ENCODE results near the gene SNRPE. TPM values are rescaled to one million over a fixed set of nuclear protein-coding genes. Genes with fewer than 3 reads are reported as not detected.

SNRPE gene
- total RNA-seq, 1 experiment from 2014 or later: 326 TPM

- no peak overlapping the region for H4K91ac ChIP-seq (ENCODE audit: insufficient read length, low read depth, low read length)
- no peak overlapping the region for H2AFZ ChIP-seq (ENCODE audit: low read length)
- no peak overlapping the region for H3K4me2 ChIP-seq (ENCODE audit: insufficient read depth, insufficient read length, low read length)
- no peaks in the 10 kb centered on the region for H3K9me3 ChIP-seq (ENCODE audit: control insufficient read depth, low read depth, low read length)
- H4K8ac ChIP-seq (replicated peaks; ENCODE audit: insufficient read length, low read depth, low read length): no peak overlapping the region
- H2BK12ac ChIP-seq (ENCODE audit: insufficient read length, low read depth, low read length): no peak overlapping the region
- no peak overlapping the region for H3K4ac ChIP-seq (ENCODE audit: low read depth, low read length)
- peaks cover 13 to 22% of the 10 kb centered on the region in 2 experiments; a peak in 4 of 5 replicates for H3K9me3 Mint-ChIP-seq
- TF ChIP-seq CTCF (conservative IDR thresholded peaks at IDR 0.05): no peak
- no peaks in the 10 kb centered on the region for H3K79me2 ChIP-seq (ENCODE audit: insufficient read depth, low read length)
- H3K36me3 Mint-ChIP-seq (ENCODE audit: insufficient read depth in 1 of 3, low read depth in 3 of 3): peaks cover 3 to 14% (median 5%) of the 10 kb centered on the region in 3 experiments; a peak in 4 of 7 replicates
- H3K27me3 ChIP-seq (ENCODE audit: insufficient read depth, low read length): no peaks in the 10 kb centered on the region
- H3K56ac ChIP-seq (ENCODE audit: insufficient read length, low read depth, low read length): no peak overlapping the region
- H3K27ac Mint-ChIP-seq: no peak overlapping the region
- no peaks in the 10 kb centered on the region for H3K23me2 ChIP-seq (ENCODE audit: insufficient read length, low read depth, low read length, poor library complexity, severe bottlenecking)
- H3K18ac ChIP-seq (ENCODE audit: insufficient read length, low read depth, low read length): no peak overlapping the region
- H3K27me3 Mint-ChIP-seq (ENCODE audit: low read depth): no peaks in the 10 kb centered on the region
- no peak overlapping the region for H4K5ac ChIP-seq (ENCODE audit: insufficient read length, low read depth, low read length)
- H3K4me1 ChIP-seq (ENCODE audit: insufficient read depth, low read length): no peaks in the 10 kb centered on the region
- WGBS (ENCODE audit: extremely low coverage, insufficient read length, low lambda C conversion rate): no CpG with 5 or more reads among the region's 47 CpGs
- no peak overlapping the region for H2AK5ac ChIP-seq (ENCODE audit: insufficient read length, low read length)
- H3K23ac ChIP-seq (ENCODE audit: insufficient read length, low read depth, low read length): no peak overlapping the region
- H2BK120ac ChIP-seq (ENCODE audit: low read depth, low read length, poor library complexity, severe bottlenecking): no peak overlapping the region
- H3K79me1 ChIP-seq (ENCODE audit: insufficient read depth, low read depth, low read length, poor library complexity, severe bottlenecking): no peaks in the 10 kb centered on the region
- H2BK5ac ChIP-seq (ENCODE audit: insufficient read length, low read length): no peak overlapping the region
- no peak overlapping the region for H3K27ac ChIP-seq (ENCODE audit: insufficient read length, low read depth, low read length)
- no peak for DNase-seq
- H2BK20ac ChIP-seq (ENCODE audit: low read depth, low read length, poor library complexity, severe bottlenecking): no peak overlapping the region
- H3K4me1 Mint-ChIP-seq: no peaks in the 10 kb centered on the region
- no peak overlapping the region for H3T11ph ChIP-seq (ENCODE audit: low read length)
- H3K14ac ChIP-seq (ENCODE audit: insufficient read depth, low read length): no peak overlapping the region
- no peak overlapping the region for H2BK15ac ChIP-seq (ENCODE audit: low read depth, low read length)
- H4K20me1 ChIP-seq (ENCODE audit: control insufficient read depth, insufficient read depth, insufficient read length): no peaks in the 10 kb centered on the region
- no peak overlapping the region for H3K4me3 Mint-ChIP-seq
- no peak overlapping the region for H3K9ac ChIP-seq (ENCODE audit: extremely low read depth, insufficient read length, low read length)
These were observed 38.7 kb downstream of the SNRPE start for GRCh38 chr1:203899869-203900714.

Measured in H9 (cell line).